Mesenchymal stem cell (in vitro differentiated cells and primary cell): ENCODE measurements around the gene KLHL29.

Experiments used
- DNase-seq: peaks from one replicate; pipeline ENCODE4 v3.0.0-alpha.2; 2013
- H2AFZ ChIP-seq: one replicate; pipeline ENCODE4 v1.6.1; 2013; ENCODE audit warnings: low read depth, mild to moderate bottlenecking, control low read depth, inconsistent platforms, low read length, moderate library complexity
- H2AK5ac ChIP-seq: 2 replicates; pipeline ENCODE4 v1.6.1; 2013; ENCODE audit warnings: low read length, moderate library complexity, mild to moderate bottlenecking, inconsistent platforms; ENCODE audit not compliant: severe bottlenecking
- H2BK120ac ChIP-seq: one replicate; pipeline ENCODE4 v1.6.1; 2013; ENCODE audit warnings: low read depth, mild to moderate bottlenecking, inconsistent platforms, low read length, moderate library complexity
- H2BK12ac ChIP-seq, 2 experiments: one replicate each; pipeline ENCODE4 v1.6.1; 2013; ENCODE audit warnings: inconsistent platforms in 2 of 2, low read length in 2 of 2, mild to moderate bottlenecking in 2 of 2, moderate library complexity in 2 of 2, control low read depth in 1 of 2
- H2BK15ac ChIP-seq: one replicate; pipeline ENCODE4 v1.6.1; 2013; ENCODE audit warnings: mild to moderate bottlenecking, low read depth, inconsistent platforms; ENCODE audit not compliant: poor library complexity, severe bottlenecking
- H2BK5ac ChIP-seq: 2 replicates; pipeline ENCODE4 v1.6.1; 2013; ENCODE audit warnings: low read depth, mild to moderate bottlenecking, low read length, control low read depth, inconsistent platforms; ENCODE audit not compliant: poor library complexity, severe bottlenecking
- H3K14ac ChIP-seq, 2 experiments: one replicate each; pipeline ENCODE4 v1.6.1; 2013; ENCODE audit warnings: inconsistent platforms in 2 of 2, low read length in 2 of 2, control low read depth in 1 of 2, mild to moderate bottlenecking in 1 of 2, moderate library complexity in 1 of 2
- H3K18ac ChIP-seq, 2 experiments: one replicate each; pipeline ENCODE4 v1.6.1; 2013; ENCODE audit warnings: inconsistent platforms in 2 of 2, low read length in 2 of 2, control low read depth in 1 of 2, low read depth in 1 of 2, mild to moderate bottlenecking in 1 of 2
- H3K23ac ChIP-seq, 2 experiments: one replicate each; pipeline ENCODE4 v1.6.1; 2013; ENCODE audit warnings: inconsistent platforms in 2 of 2, low read length in 2 of 2, mild to moderate bottlenecking in 2 of 2, moderate library complexity in 2 of 2, control low read depth in 1 of 2
- H3K27ac ChIP-seq: 2 replicates; pipeline ENCODE4 v1.5.1; 2013; ENCODE audit warnings: mild to moderate bottlenecking, moderate library complexity, low read length, control low read depth, inconsistent platforms; ENCODE audit not compliant: poor library complexity, severe bottlenecking
- H3K27me3 ChIP-seq, 2 experiments: 2 replicates each; pipeline versions ENCODE4 v1.6.1 to v1.7.0; 2013; ENCODE audit warnings: low read length in 2 of 2, mild to moderate bottlenecking in 2 of 2, moderate library complexity in 2 of 2, control low read depth in 1 of 2, inconsistent platforms in 1 of 2; ENCODE audit not compliant: control insufficient read depth in 1 of 2, insufficient read depth in 1 of 2
- H3K36me3 ChIP-seq, 2 experiments: 2 replicates each; pipeline versions ENCODE4 v1.6.1 to v1.7.0; 2013; ENCODE audit warnings: low read length in 2 of 2, control low read depth in 1 of 2, inconsistent platforms in 1 of 2, low read depth in 1 of 2, mild to moderate bottlenecking in 1 of 2; ENCODE audit not compliant: insufficient read depth in 2 of 2, control insufficient read depth in 1 of 2
- H3K4ac ChIP-seq, 2 experiments: one replicate each; pipeline ENCODE4 v1.6.1; 2013; ENCODE audit warnings: inconsistent platforms in 2 of 2, low read length in 2 of 2, mild to moderate bottlenecking in 2 of 2, moderate library complexity in 2 of 2, control low read depth in 1 of 2, low read depth in 1 of 2
- H3K4me1 ChIP-seq: 2 replicates; pipeline ENCODE4 v1.6.1; 2013; ENCODE audit warnings: low read depth, low read length, control low read depth; ENCODE audit not compliant: control insufficient read depth, insufficient read depth
- H3K4me2 ChIP-seq: 2 replicates; pipeline ENCODE4 v1.6.1; 2013; ENCODE audit warnings: low read length, mild to moderate bottlenecking, inconsistent platforms; ENCODE audit not compliant: poor library complexity, severe bottlenecking
- H3K4me3 ChIP-seq, 2 experiments: 2 replicates each; pipeline versions ENCODE4 v1.5.1 to v1.7.0; 2013; ENCODE audit warnings: low read length in 2 of 2, mild to moderate bottlenecking in 2 of 2, control low read depth in 1 of 2, low read depth in 1 of 2; ENCODE audit not compliant: insufficient read depth in 1 of 2
- H3K79me1 ChIP-seq: replicated peaks from 2 replicates; pipeline ENCODE4 v1.6.1; 2013; ENCODE audit warnings: mild to moderate bottlenecking, control low read depth, low read length, inconsistent platforms; ENCODE audit not compliant: poor library complexity, severe bottlenecking
- H3K9ac ChIP-seq: 2 replicates; pipeline ENCODE4 v1.7.0; 2013; ENCODE audit warnings: mild to moderate bottlenecking, low read length, moderate library complexity
- H3K9me3 ChIP-seq: 2 replicates; pipeline ENCODE4 v1.7.0; 2013; ENCODE audit warnings: mild to moderate bottlenecking, low read length; ENCODE audit not compliant: control insufficient read depth
- H4K8ac ChIP-seq: one replicate; pipeline ENCODE4 v1.6.1; 2013; ENCODE audit warnings: inconsistent platforms, mild to moderate bottlenecking, low read length, moderate library complexity
- H4K91ac ChIP-seq: one replicate; pipeline ENCODE4 v1.6.1; 2013; ENCODE audit warnings: mild to moderate bottlenecking, low read length, inconsistent platforms
- WGBS: methylation state at CpG from one replicate; pipeline ENCODE4 v1.1.7; 2013; ENCODE audit warnings: mixed read lengths; 5-methylcytosine and 5-hydroxymethylcytosine counted together

Gene KLHL29

GRCh38 chr2:23476786-23477185 lies 91.8 kb downstream of the KLHL29 start:
- Histone ChIP-seq H3K4ac (no peak overlapping the region), H3K9ac (no peak overlapping the region), H3K27me3 (no peaks in the 10 kb centered on the region), H3K4me2 (no peak overlapping the region), H3K23ac (no peak overlapping the region), H3K9me3 (no peaks in the 10 kb centered on the region), H4K91ac (no peak overlapping the region), H3K18ac (no peak overlapping the region), H2AFZ (no peak overlapping the region), H2BK5ac (no peak overlapping the region), H3K36me3 (peaks cover 4 to 20% of the 10 kb centered on the region in 2 experiments), H3K27ac (no peak overlapping the region), H4K8ac (no peak overlapping the region), H3K4me1 (peaks cover 12% of the 10 kb centered on the region), H2AK5ac (peak overlapping the region; percentile 16), H2BK15ac (no peak overlapping the region), H3K14ac (peak overlapping the region in 1 of 2 experiments; percentile 76), H3K79me1 (no peaks in the 10 kb centered on the region), H2BK120ac (no peak overlapping the region), H2BK12ac (no peak overlapping the region), H3K4me3 (no peak overlapping the region)
- 74% methylated on average over 7 of the region's 7 CpGs for WGBS
- DNase-seq: no peak

DNA sequence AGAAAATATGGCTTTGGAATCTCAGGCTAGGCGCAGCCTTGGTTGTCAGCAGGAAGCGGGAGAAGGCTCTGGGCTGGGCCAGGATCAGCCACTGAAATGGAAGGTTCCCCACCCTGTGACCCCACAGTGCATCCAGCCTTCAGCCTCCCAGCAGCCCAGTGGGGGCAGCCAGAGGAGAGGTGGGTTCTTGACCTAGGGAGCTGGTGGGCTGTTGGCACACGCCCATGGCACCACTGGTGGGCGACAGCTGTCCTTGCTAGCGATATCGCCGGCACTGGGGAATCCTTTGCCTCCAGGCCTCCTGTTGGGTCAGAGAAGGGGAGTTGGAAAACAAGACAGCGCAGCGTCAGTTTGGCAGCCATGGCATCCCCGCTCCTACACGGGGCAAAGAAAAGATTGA lies 92.4 kb downstream of the KLHL29 start:
- H3K14ac ChIP-seq: no peak overlapping the region
- H3K4me2 ChIP-seq: no peak overlapping the region
- no peak overlapping the region for H2AFZ ChIP-seq
- no peak overlapping the region for H3K4ac ChIP-seq
- H3K79me1 ChIP-seq: no peaks in the 10 kb centered on the region
- 99% methylated on average over 10 of the region's 11 CpGs for WGBS
- H3K27me3 ChIP-seq: no peaks in the 10 kb centered on the region
- no peak overlapping the region for H3K27ac ChIP-seq
- no peaks in the 10 kb centered on the region for H3K9me3 ChIP-seq
- no peak overlapping the region for H3K18ac ChIP-seq
- H4K91ac ChIP-seq: no peak overlapping the region
- H3K4me3 ChIP-seq: peak overlapping the region in 1 of 2 experiments; percentile 5
- no peak overlapping the region for H3K9ac ChIP-seq
- peaks cover 18% of the 10 kb centered on the region for H3K4me1 ChIP-seq
- no peak overlapping the region for H2BK12ac ChIP-seq
- H4K8ac ChIP-seq: no peak overlapping the region
- H3K23ac ChIP-seq: no peak overlapping the region
- H2BK120ac ChIP-seq: no peak overlapping the region
- no peak overlapping the region for H2AK5ac ChIP-seq
- no peak overlapping the region for H2BK15ac ChIP-seq
- peaks cover 4 to 20% of the 10 kb centered on the region in 2 experiments for H3K36me3 ChIP-seq
- no peak overlapping the region for H2BK5ac ChIP-seq
- no peak for DNase-seq

- Histone ChIP-seq H2BK5ac (no peak overlapping the region), H3K36me3 (peaks cover 7 to 20% of the 10 kb centered on the region in 2 experiments), H4K8ac (no peak overlapping the region), H3K4me2 (no peak overlapping the region), H3K9ac (no peak overlapping the region), H3K23ac (no peak overlapping the region), H3K4me3 (no peak overlapping the region), H3K18ac (peak overlapping the region in 1 of 2 experiments; percentile 4), H3K4ac (no peak overlapping the region), H3K79me1 (no peaks in the 10 kb centered on the region), H3K27me3 (no peaks in the 10 kb centered on the region), H3K9me3 (no peaks in the 10 kb centered on the region), H2AFZ (no peak overlapping the region), H2AK5ac (peak overlapping the region; percentile 13), H3K14ac (peak overlapping the region in 1 of 2 experiments; percentile 41), H2BK120ac (no peak overlapping the region), H2BK15ac (no peak overlapping the region), H4K91ac (peak overlapping the region; percentile 59), H3K27ac (no peak overlapping the region), H2BK12ac (no peak overlapping the region), H3K4me1 (peaks cover 18% of the 10 kb centered on the region)
- 77% methylated on average over 17 of the region's 17 CpGs for WGBS
- no peak for DNase-seq
These were observed 93.3 kb downstream of the KLHL29 start for GRCh38 chr2:23478087-23478932.

GRCh38 chr2:23478933-23479683 lies 94.1 kb downstream of the KLHL29 start:
- Histone ChIP-seq H4K8ac (no peak overlapping the region), H3K23ac (no peak overlapping the region), H3K36me3 (peaks cover 7 to 20% of the 10 kb centered on the region in 2 experiments), H2AFZ (no peak overlapping the region), H3K9me3 (no peaks in the 10 kb centered on the region), H3K14ac (no peak overlapping the region), H3K4me3 (no peak overlapping the region), H2BK5ac (no peak overlapping the region), H2BK12ac (no peak overlapping the region), H3K27ac (no peak overlapping the region), H3K27me3 (peaks cover 0 to 4% of the 10 kb centered on the region in 2 experiments), H2BK120ac (no peak overlapping the region), H4K91ac (peak overlapping the region; percentile 59), H2AK5ac (peak overlapping the region; percentile 3), H3K4ac (no peak overlapping the region), H3K9ac (no peak overlapping the region), H3K79me1 (no peaks in the 10 kb centered on the region), H3K4me2 (no peak overlapping the region), H2BK15ac (peak overlapping the region; percentile 28), H3K18ac (peak overlapping the region in 1 of 2 experiments; percentile 4), H3K4me1 (peaks cover 18% of the 10 kb centered on the region)
- 83% methylated on average over 20 of the region's 20 CpGs for WGBS
- no peak for DNase-seq
